Hematopoietic multipotent progenitor cell treated with erythropoietin and hydrocortisone succinate and interleukin-3 and kit ligand, for 4 days (in vitro differentiated cells): Measurements from ENCODE around the gene UIMC1.
"Not testable (repeated sequence)": the region's sequence is repeated elsewhere in the genome, so short reads cannot be mapped to it uniquely, and the experiment has no call there.

Source experiments
- DNase-seq: peaks from one replicate; pipeline ENCODE4 v3.0.0-alpha.2; 2015

UIMC1 gene

DNA sequence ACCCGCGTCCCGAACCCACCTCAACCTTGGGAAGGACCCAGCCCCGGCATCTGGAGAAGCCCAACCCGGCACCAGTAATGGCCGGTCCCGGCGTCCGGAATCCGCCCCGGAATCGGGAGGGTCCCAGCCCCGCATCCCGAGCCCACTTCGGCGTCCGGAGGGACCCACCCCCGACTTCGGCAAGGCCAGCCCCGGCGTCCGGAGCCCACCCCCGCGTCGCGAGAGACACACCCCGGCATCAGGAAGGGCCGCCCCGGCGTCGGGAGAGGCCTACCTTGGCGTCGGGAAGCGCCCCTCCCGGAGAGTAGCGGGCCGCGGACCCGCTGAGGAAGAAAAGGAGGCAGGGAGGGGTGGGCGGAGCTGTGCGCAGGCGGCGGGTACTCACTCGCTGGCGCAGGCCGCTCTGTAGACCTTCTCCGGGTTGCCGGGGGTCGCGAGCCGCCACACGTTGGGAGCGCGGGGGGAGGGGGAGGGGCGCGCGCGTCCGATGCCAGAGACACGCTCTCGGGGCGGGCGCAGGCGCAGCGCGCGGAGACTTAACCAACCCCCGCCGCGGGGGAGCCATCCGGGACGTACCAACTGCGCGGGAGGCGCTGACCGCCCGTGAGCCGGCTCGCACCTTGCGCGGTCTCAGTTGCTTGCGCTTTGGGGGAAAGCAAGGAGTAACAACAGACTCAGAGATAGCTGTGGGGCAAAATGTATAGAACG is at the start of gene UIMC1:
TSS of gene UIMC1 (minus strand) at position 515 of the 708 bp plus-strand sequence. CDS start 24,164 bp downstream, outside the sequence.
- peak; percentile 95 for DNase-seq

GRCh38 chr5:177049285-177049684 is 42.7 kb upstream of the UIMC1 start:
- DNase-seq: peak; percentile 35

- DNase-seq: not testable (repeated sequence)
These were observed 42.0 kb upstream of the UIMC1 start for GRCh38 chr5:177048531-177048930.

GRCh38 chr5:177045631-177046030 is 39.1 kb upstream of the UIMC1 start:
- DNase-seq: no peak

DNA sequence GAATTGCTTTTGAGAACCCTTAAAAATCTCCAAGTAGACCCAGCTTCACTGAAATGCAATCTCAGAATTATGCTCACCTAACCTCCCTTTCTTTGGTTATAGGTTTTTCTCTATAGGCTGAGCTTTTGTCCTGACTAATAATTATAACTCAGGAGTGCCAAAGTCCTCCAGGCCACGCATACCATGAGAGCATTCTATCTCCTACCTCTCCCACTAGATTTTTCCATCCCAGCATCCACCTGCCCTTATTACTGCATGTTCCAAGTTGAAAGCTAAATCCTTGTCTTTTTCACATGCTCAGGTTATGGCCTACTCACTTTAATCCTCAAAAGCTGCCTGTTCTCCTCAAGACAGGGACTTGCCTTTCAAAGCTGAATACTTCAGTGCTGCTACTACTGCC is 38.1 kb upstream of the UIMC1 start:
- no peak for DNase-seq

DNA sequence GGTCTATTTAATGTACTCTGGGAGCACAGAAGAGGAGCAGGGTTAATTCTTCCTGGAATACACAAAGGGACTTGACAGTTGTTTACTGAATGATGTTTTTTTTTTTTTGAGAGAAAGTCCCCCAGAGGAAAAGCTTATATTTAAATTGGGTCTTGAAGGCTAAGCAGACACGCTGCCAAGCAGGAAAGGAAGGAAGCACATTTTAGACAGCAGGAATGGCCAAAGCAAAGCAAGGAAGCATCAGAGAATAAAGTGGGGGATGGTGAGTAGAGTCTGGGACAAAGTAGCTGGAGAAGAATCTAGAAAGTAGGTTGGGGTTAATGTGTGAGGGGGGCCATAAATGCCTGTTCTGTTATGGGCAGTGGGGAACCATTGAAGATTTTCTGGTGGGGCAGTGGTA is 37.4 kb upstream of the UIMC1 start:
- no peak for DNase-seq

DNA sequence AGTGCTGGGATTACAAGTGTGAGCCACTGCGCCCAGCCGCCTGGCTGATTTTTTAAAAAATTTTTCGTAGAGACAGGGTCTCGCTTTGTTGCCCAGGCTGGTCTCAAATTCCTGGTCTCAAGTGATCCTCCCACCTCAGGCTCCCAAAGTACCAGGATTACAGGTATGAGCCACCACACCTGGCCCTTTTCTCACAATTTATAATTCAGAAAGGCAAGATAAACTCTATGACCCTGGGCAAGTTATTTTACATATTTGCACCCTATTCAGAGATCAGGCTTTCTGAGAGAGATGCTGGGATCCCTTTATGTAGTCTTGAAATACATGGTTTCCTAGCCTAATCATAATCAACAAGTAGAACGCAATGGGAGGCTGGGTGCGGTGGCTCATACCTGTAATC is 36.5 kb upstream of the UIMC1 start:
- no peak for DNase-seq

DNA sequence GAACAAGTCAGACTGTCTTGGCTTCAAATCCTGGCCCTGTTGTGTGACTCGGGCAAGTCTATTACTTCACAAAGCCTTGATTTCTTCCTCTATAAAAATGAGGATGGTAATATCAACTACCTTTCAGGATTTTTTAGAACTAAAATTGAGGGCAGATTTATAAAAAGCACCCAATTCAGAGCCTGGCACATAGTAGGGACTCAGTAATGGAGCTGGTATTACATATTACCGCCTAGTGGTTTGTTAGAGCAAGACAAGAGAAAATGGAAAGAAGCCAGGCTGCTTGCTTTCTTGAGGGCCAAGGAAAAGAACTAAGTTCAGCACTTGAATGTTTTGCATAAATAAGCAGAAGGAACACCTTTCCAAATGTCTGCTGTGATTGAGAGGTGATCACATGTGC is 35.4 kb upstream of the UIMC1 start:
- no peak for DNase-seq

DNA sequence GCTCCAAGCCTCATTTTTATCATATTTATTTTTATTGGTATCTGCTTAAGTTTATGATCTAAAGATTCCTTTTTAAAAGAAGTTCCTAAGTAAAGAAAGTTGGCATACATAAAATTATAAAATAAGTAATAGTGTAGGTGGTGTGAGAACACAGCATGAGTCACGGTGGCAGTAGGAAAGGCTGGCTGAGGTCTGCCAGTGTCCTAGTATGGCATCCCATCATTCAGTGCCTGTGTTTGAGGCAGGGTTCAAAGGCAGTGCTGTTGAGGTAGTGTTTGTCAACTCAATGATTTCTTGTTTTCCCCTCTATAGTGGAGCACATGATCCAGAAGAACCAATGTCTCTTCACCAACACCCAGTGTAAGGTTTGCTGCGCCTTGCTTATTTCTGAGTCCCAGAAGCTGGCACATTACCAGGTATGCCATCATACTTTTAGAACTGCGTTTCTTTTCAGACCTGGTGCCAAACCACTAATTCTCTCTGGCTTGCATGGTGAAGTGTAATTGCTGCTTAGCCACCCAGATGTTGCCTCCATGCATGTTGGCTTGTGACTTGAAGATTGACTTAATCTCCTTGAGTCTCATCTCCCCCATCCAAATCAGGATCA is 34.3 kb upstream of the UIMC1 start:
- DNase-seq: no peak

GRCh38 chr5:177036921-177037320 is 30.3 kb upstream of the UIMC1 start:
- no peak for DNase-seq

DNA sequence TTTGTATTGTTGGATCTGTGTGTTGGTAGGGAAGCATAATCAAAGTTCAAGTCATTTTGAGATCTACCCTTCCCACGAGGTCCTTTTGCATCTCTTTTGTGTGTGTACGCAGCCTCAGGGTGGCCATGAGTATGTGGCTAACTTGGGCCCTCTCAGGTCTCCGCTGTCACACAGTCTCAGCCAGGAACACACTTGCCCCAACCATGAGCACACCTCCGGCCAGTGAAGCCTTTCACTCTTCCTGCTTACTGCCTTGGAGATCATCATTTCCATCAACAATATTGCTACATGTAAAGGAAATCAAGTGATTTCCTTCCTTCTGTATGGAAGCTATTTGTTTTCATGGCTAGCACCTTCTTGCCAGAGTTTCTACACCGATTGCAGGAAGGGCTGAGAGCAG is 29.9 kb upstream of the UIMC1 start:
- DNase-seq: no peak

GRCh38 chr5:177035976-177036375 is 29.4 kb upstream of the UIMC1 start:
- DNase-seq: no peak

- DNase-seq: no peak
These were observed 22.9 kb upstream of the UIMC1 start for GRCh38 chr5:177029498-177029897.

- DNase-seq: no peak
These were observed 21.1 kb upstream of the UIMC1 start for GRCh38 chr5:177027665-177028064.

DNA sequence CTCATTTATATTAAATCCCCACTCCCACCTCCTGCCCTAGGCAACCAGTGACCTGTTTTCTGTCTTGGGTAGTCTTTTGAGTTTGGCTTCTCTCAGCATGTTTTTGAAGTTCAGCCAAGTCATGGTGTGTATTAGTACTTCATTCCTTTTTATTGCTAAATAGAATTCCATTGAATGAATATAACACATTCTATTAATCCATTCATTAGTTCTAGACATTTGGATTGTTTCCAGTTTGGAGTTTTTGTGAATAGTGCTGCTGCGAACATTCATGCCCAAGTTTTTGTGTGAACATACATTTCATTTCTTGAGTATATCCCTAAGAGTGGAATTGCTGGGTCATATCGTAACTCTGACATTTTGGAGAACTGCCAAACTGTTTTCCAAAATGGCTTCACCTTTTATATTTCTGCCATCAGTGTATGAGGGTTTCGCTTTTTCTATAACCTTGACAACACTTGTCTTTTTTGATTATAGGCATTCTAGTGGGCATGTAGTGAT is 18.6 kb upstream of the UIMC1 start:
- peak; percentile 77 for DNase-seq

GRCh38 chr5:177024559-177024958 is 18.0 kb upstream of the UIMC1 start:
- DNase-seq: no peak

DNA sequence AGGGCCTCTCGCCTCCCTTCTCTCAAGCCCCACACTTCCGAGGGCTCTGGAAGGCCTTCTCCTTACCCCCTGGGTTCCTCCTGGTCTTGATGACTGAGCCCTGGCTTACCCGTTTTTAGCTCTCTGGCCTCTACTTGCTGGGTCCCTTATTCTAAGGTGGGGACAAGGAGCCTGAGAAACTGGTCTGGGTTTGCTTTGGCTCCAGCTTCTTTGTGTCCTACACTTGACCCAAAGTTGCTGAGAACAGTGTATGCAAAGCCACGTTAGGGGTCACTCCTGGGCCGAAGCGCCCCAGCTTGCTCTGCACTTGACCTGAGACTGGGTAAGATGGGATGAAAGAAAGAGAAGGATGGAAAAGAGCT is 16.7 kb upstream of the UIMC1 start:
- peak; percentile 44 for DNase-seq

DNA sequence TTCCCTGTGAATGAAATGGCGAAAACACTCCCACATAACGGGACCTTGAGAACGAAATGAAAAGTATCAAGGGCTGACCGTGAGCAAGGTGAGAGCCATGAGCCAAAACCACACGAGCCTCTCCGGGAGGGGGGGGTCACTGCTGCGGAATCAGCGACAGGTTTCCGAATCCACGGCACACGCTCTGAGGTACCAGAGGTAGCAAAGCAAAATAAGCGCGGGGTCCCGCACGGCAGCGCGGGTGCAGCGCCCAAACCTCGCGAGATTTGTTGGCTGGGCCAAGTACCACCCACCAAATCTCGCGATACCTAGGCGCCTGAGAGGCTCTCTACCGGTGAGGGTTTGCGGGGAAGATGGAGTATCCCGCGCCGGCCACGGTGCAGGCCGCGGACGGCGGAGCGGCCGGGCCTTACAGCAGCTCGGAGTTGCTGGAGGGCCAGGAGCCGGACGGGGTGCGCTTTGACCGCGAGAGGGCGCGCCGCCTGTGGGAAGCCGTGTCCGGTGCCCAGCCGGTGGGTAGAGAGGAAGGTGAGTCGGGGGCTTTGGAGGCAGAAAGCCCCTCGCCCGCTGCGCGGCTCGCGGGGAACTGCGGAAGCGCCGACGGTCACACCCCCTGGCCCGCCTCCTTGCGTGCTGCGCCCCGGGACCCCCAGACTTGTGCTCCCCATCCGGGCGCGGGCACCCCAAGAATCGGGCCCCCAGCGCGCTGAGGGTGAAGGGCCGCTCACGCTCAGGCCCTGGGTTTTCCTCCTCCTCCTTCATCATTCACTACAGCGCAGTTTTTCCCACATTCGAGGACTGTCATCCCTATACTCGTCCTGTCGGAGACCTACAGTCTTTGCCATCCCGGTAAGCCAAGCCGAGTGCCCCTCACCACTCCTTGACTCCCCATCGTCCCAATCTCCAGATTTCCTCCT is 16.1 kb upstream of the UIMC1 start, which contains the start of gene ZNF346:
TSS of gene ZNF346 (plus strand) at position 311 of the 917 bp plus-strand sequence. CDS start at position 354, 43 bp downstream.
- DNase-seq: peak; percentile 97

- DNase-seq: no peak
These were observed 13.5 kb upstream of the UIMC1 start for GRCh38 chr5:177020033-177020432.

DNA sequence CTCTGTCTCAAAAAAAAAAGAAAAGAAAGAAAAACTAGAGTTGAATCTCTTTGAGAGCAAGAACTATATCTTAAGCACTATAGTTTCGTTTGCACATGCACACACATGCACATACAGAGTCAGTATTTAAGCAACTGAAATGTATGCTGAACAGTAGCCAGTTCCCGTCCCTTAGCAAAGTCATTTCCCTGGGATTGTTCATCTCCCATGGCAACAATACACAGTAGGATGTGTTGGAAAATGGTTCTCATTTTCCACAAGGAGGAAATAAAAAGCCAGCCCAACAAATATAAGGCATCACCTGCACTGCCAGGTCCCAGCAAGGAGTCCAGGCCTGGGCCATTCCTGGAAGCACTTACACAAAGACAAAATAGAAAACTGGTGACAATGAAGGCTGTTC is 11.8 kb upstream of the UIMC1 start:
- no peak for DNase-seq

GRCh38 chr5:177015156-177015555 is 8.6 kb upstream of the UIMC1 start:
- no peak for DNase-seq

GRCh38 chr5:177010153-177010552 is 3.6 kb upstream of the UIMC1 start:
- no peak for DNase-seq

- no peak for DNase-seq
These were observed 2.1 kb upstream of the UIMC1 start for GRCh38 chr5:177008716-177009115.
